ENCODE results near the gene OSBPL2.

OSBPL2 gene

GRCh38 chr20:62198931-62199330 lies 39.4 kb upstream of the OSBPL2 start:
- no peaks in the 10 kb centered on the region for H3K27me3 Mint-ChIP-seq (ENCODE audit: low read depth)
- no peak overlapping the region for H3K4me3 Mint-ChIP-seq
- H3K9me3 Mint-ChIP-seq, result no peaks in the 10 kb centered on the region
- peaks cover 10% of the 10 kb centered on the region for H3K4me1 Mint-ChIP-seq
- H3K36me3 Mint-ChIP-seq (ENCODE audit: low read depth), result peaks cover 41% of the 10 kb centered on the region
- no peak overlapping the region for H3K27ac Mint-ChIP-seq
- no peak for TF ChIP-seq CTCF (IDR thresholded peaks at IDR 0.05; ENCODE audit: unreplicated experiment in 3 of 3)

DNA sequence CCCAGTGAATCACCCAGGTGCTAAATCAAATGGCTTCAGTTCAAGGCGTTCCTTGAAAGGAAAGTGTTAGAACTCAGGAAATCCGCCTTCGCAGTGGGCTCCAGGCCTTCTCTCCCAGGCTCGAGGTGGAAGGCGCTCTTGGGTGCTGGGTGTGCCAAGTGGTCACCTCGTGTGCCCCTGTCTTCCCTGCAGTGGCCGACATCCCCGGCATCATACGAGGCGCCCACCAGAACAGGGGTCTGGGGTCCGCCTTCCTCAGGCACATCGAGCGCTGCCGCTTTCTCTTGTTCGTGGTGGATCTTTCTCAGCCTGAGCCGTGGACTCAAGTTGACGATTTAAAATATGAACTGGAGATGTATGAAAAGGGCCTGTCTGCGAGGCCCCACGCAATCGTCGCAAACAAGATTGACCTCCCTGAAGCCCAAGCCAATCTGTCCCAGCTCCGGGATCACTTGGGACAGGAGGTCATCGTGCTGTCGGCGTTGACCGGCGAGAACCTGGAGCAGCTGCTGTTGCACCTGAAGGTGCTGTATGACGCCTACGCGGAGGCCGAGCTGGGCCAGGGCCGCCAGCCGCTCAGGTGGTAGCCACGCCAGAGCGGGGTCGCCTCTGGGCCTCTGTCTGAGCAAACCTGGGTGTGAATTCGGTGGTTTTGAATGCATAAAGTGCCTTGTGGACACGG lies 37.7 kb upstream of the OSBPL2 start:
- Mint-ChIP-seq H3K4me1 (peaks cover 10% of the 10 kb centered on the region), H3K9me3 (no peaks in the 10 kb centered on the region), H3K27me3 (ENCODE audit: low read depth) (no peaks in the 10 kb centered on the region), H3K36me3 (ENCODE audit: low read depth) (peaks cover 38% of the 10 kb centered on the region), H3K4me3 (no peak overlapping the region), H3K27ac (no peak overlapping the region)
- no peak for TF ChIP-seq CTCF (IDR thresholded peaks at IDR 0.05; ENCODE audit: unreplicated experiment in 3 of 3)

GRCh38 chr20:62201173-62202082 lies 36.9 kb upstream of the OSBPL2 start:
- Mint-ChIP-seq H3K9me3 (no peaks in the 10 kb centered on the region), H3K4me3 (no peak overlapping the region), H3K4me1 (peaks cover 10% of the 10 kb centered on the region), H3K27me3 (ENCODE audit: low read depth) (no peaks in the 10 kb centered on the region), H3K27ac (no peak overlapping the region), H3K36me3 (ENCODE audit: low read depth) (peaks cover 35% of the 10 kb centered on the region)
- no peak for TF ChIP-seq CTCF (IDR thresholded peaks at IDR 0.05; ENCODE audit: unreplicated experiment in 3 of 3)

GRCh38 chr20:62202083-62202395 lies 36.3 kb upstream of the OSBPL2 start:
- Mint-ChIP-seq H3K4me1 (peaks cover 10% of the 10 kb centered on the region), H3K27ac (no peak overlapping the region), H3K9me3 (no peaks in the 10 kb centered on the region), H3K36me3 (ENCODE audit: low read depth) (peaks cover 35% of the 10 kb centered on the region), H3K4me3 (no peak overlapping the region), H3K27me3 (ENCODE audit: low read depth) (no peaks in the 10 kb centered on the region)
- TF ChIP-seq CTCF (IDR thresholded peaks at IDR 0.05; ENCODE audit: unreplicated experiment in 3 of 3), result no peak

DNA sequence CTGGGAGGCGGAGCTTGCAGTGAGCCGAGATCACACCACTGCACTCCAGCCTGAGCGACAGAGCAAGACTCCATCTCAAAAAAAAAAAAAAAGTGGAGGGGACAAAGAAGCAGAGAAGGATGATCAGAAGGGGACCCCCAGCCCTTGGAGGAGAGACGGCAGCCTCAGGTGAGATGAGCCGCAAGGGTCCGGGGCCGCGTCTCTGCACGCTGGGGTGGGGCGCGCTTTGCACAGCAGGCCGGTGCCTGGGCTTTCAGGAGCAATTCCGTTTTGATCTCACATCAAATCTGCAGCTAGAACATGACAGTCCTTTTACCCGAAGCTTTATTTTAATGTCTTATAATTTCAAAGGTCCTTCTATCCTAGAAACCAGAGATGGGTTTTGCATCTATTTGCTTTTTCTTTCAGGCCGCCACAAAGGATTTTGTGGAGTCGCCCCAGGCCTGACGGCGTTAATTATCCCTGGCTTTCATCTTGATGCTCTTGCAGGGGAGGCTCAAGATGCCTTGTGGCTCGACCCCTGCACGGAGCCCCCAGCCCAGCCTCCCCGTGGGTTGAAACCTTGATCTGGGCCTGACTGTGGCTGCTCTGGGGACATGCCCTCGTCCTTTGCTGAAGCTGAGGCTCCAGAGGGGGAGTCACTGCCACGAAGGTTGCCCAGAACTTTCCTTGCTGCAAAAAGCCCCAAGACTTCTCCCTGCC lies 35.5 kb upstream of the OSBPL2 start:
- Mint-ChIP-seq H3K4me1 (peaks cover 10% of the 10 kb centered on the region), H3K27me3 (ENCODE audit: low read depth) (no peaks in the 10 kb centered on the region), H3K4me3 (no peak overlapping the region), H3K9me3 (no peaks in the 10 kb centered on the region), H3K27ac (no peak overlapping the region), H3K36me3 (ENCODE audit: low read depth) (peaks cover 35% of the 10 kb centered on the region)
- TF ChIP-seq CTCF (IDR thresholded peaks at IDR 0.05; ENCODE audit: unreplicated experiment in 3 of 3), result no peak

Data from nephron (organoid).